DMS53 treated with DMSO at 0.1 percent for 48 hours (cell line): Measurements from ENCODE around the gene RARA.
"Not testable (repeated sequence)": the region's sequence is repeated elsewhere in the genome, so short reads cannot be mapped to it uniquely, and the experiment has no call there.

Experiments used
- DNase-seq: peaks from one replicate; lab custom pipeline; 2025; ENCODE audit not compliant: unreplicated experiment; lab: John Stamatoyannopoulos, UW

The RARA gene

GRCh38 chr17:40297511-40297910 lies 11.5 kb upstream of the RARA start:
- no peak for DNase-seq

- DNase-seq: no peak
Observed at GRCh38 chr17:40298726-40299125, 10.3 kb upstream of the RARA start.

- not testable (repeated sequence) for DNase-seq
Observed at GRCh38 chr17:40299159-40299757, 9.7 kb upstream of the RARA start.

- DNase-seq: no peak
Observed at GRCh38 chr17:40301315-40301714, 7.7 kb upstream of the RARA start.

GRCh38 chr17:40303009-40303657 lies 5.8 kb upstream of the RARA start:
- DNase-seq: peak; percentile 28

- DNase-seq: no peak
Observed at GRCh38 chr17:40303708-40304551, 5.0 kb upstream of the RARA start.

- DNase-seq: not testable (repeated sequence)
Observed at GRCh38 chr17:40304552-40304863, 4.5 kb upstream of the RARA start.

- not testable (repeated sequence) for DNase-seq
Observed at GRCh38 chr17:40304866-40305265, 4.1 kb upstream of the RARA start.

- DNase-seq: no peak
Observed at GRCh38 chr17:40306395-40306794, 2.6 kb upstream of the RARA start.

GRCh38 chr17:40307001-40307730 lies 1.8 kb upstream of the RARA start:
- DNase-seq: no peak

- no peak for DNase-seq
Observed at GRCh38 chr17:40307740-40308239, 1.2 kb upstream of the RARA start.

- no peak for DNase-seq
Observed at GRCh38 chr17:40309949-40310510, 1.1 kb downstream of the RARA start.

- no peak for DNase-seq
Observed at GRCh38 chr17:40310882-40311391, 2.0 kb downstream of the RARA start.

GRCh38 chr17:40311575-40311974 lies 2.6 kb downstream of the RARA start:
- no peak for DNase-seq

GRCh38 chr17:40312131-40312731 lies 3.3 kb downstream of the RARA start:
- DNase-seq: no peak

GRCh38 chr17:40312893-40313667 lies 4.1 kb downstream of the RARA start:
- DNase-seq: no peak

GRCh38 chr17:40313668-40314583 lies 4.9 kb downstream of the RARA start:
- no peak for DNase-seq

- DNase-seq: peak; percentile 86
Observed at GRCh38 chr17:40314584-40314956, 5.6 kb downstream of the RARA start.

GRCh38 chr17:40315206-40315605 lies 6.2 kb downstream of the RARA start:
- DNase-seq: no peak
